PC-9 (cell line): ENCODE results near the gene FBXO47. TPM values are rescaled to one million over a fixed set of nuclear protein-coding genes. Genes with fewer than 3 reads are reported as not detected.
A peak's percentile ranks its signal among the peaks of the same experiment; 100 is the strongest.

ENCODE experiments used
- BruUV-seq: library from RNA; stranded (reverse); fragments of 400-500 nt; replicated peaks from 2 replicates; lab custom pipeline; 2021; lab: Mats Ljungman, UMichigan
- CTCF ChIA-PET: fragments of 300-600 bp; sonication (Branson Sonifier 250); formaldehyde crosslinking; loops from one replicate; lab custom pipeline; 2022; ENCODE audit warnings: antibody characterized with exemption; lab: Charles Lee
- POLR2A ChIA-PET: fragments of 300-600 bp; sonication (Branson Sonifier 250); formaldehyde crosslinking; loops from one replicate; lab custom pipeline; 2022; ENCODE audit warnings: antibody characterized with exemption; ENCODE audit not compliant: unreplicated experiment; lab: Charles Lee
- DNase-seq, 2 experiments: peaks; one replicate each; pipeline versions ENCODE4 v3.0.0 to v3.0.0-alpha.2; 2015 to 2022; ENCODE audit warnings: mixed read lengths in 1 of 2
- H2AFZ ChIP-seq: fragments of 200-600 bp; sonication (generic); 2 replicates; pipeline ENCODE4 v1.8.1; 2017; ENCODE audit warnings: antibody characterized with exemption
- H3F3A ChIP-seq: fragments of 200-600 bp; sonication (generic); 2 replicates; pipeline ENCODE4 v1.8.1; 2017; ENCODE audit warnings: antibody characterized with exemption, mild to moderate bottlenecking, low read depth; ENCODE audit not compliant: insufficient read depth
- H3K27ac ChIP-seq: fragments of 200-600 bp; sonication (generic); 2 replicates; pipeline ENCODE4 v1.6.1; 2016; ENCODE audit warnings: mixed run types
- H3K27me3 ChIP-seq: fragments of 200-600 bp; sonication (generic); 2 replicates; pipeline ENCODE4 v1.6.1; 2016; ENCODE audit warnings: low read depth, mixed run types; ENCODE audit not compliant: insufficient read depth
- H3K36me3 ChIP-seq: fragments of 200-600 bp; sonication (generic); 2 replicates; pipeline ENCODE4 v1.6.1; 2016; ENCODE audit warnings: low read depth, mixed run types
- H3K4me1 ChIP-seq: fragments of 200-600 bp; sonication (generic); replicated peaks from 2 replicates; pipeline ENCODE4 v1.6.1; 2016; ENCODE audit warnings: mixed run types; ENCODE audit not compliant: insufficient read depth
- H3K4me2 ChIP-seq: fragments of 200-600 bp; sonication (generic); 2 replicates; pipeline ENCODE4 v1.6.1; 2017; ENCODE audit warnings: mixed run types
- H3K4me3 ChIP-seq: fragments of 200-600 bp; sonication (generic); 2 replicates; pipeline ENCODE4 v1.6.1; 2016; ENCODE audit warnings: mixed run types
- H3K79me2 ChIP-seq: fragments of 200-600 bp; sonication (generic); 2 replicates; pipeline ENCODE4 v1.6.1; 2017; ENCODE audit warnings: low read depth, mixed run types
- H3K9me2 ChIP-seq: fragments of 200-600 bp; sonication (generic); 2 replicates; pipeline ENCODE4 v1.8.1; 2017; ENCODE audit warnings: mild to moderate bottlenecking; ENCODE audit not compliant: insufficient read depth
- H3K9me3 ChIP-seq: fragments of 200-600 bp; sonication (generic); 2 replicates; pipeline ENCODE4 v1.8.1; 2016; ENCODE audit warnings: low read depth; ENCODE audit not compliant: insufficient read depth
- H4K20me1 ChIP-seq: fragments of 200-600 bp; sonication (generic); 2 replicates; pipeline ENCODE4 v1.8.1; 2017; ENCODE audit not compliant: insufficient read depth
- CTCF ChIP-seq: fragments of 200-600 bp; sonication (generic); conservative IDR thresholded peaks from 2 replicates; pipeline ENCODE4 v1.6.1; 2017; ENCODE audit warnings: mixed run types, antibody characterized with exemption, mild to moderate bottlenecking, moderate library complexity
- EZH2 ChIP-seq: fragments of 200-600 bp; sonication (generic); IDR thresholded peaks from 2 replicates; pipeline ENCODE4 v1.8.0; 2017; ENCODE audit warnings: antibody characterized with exemption, low read depth
- intact Hi-C: fragments of 100-400 bp; cut with micrococcal nuclease; formaldehyde crosslinking; loops from one replicate; pipeline ENCODE4 v1.10.0; 2022; ENCODE audit not compliant: unreplicated experiment
- total RNA-seq: library from RNA; stranded (reverse); gene quantifications from 2 replicates; pipeline ENCODE4 v1.2.3, GENCODE V29; 2021

FBXO47 gene
- total RNA-seq, 1 experiment from 2014 or later, result not detected

- no peaks in the 10 kb centered on the region for H3K79me2 ChIP-seq
- H3K4me3 ChIP-seq, result no peak overlapping the region
- no peaks in the 10 kb centered on the region for H3K4me1 ChIP-seq
- H3K9me2 ChIP-seq, result no peaks in the 10 kb centered on the region
- peaks cover 3% of the 10 kb centered on the region; the same call in 1 of the 2 replicates for H4K20me1 ChIP-seq
- H3K27ac ChIP-seq, result 0 out of 2 replicates have a peak overlapping the region, but pooled peaks have one; percentile 26
- POLR2A ChIA-PET, result no interaction called here
- CTCF ChIA-PET, result no interaction called here
- H3K36me3 ChIP-seq, result no peaks in the 10 kb centered on the region
- H3K27me3 ChIP-seq, result no peaks in the 10 kb centered on the region
- intact Hi-C loops, result no loop called here
- H3F3A ChIP-seq, result peaks cover 35% of the 10 kb centered on the region
- H2AFZ ChIP-seq, result no peak overlapping the region
- H3K9me3 ChIP-seq, result no peaks in the 10 kb centered on the region
- TF ChIP-seq CTCF (no peak), EZH2 (no peak)
- BruUV-seq, result no TSS peak
- no peak overlapping the region for H3K4me2 ChIP-seq
- DNase-seq, result no peak
Observed at GRCh38 chr17:38926293-38927070, 40.7 kb downstream of the FBXO47 start.

DNA sequence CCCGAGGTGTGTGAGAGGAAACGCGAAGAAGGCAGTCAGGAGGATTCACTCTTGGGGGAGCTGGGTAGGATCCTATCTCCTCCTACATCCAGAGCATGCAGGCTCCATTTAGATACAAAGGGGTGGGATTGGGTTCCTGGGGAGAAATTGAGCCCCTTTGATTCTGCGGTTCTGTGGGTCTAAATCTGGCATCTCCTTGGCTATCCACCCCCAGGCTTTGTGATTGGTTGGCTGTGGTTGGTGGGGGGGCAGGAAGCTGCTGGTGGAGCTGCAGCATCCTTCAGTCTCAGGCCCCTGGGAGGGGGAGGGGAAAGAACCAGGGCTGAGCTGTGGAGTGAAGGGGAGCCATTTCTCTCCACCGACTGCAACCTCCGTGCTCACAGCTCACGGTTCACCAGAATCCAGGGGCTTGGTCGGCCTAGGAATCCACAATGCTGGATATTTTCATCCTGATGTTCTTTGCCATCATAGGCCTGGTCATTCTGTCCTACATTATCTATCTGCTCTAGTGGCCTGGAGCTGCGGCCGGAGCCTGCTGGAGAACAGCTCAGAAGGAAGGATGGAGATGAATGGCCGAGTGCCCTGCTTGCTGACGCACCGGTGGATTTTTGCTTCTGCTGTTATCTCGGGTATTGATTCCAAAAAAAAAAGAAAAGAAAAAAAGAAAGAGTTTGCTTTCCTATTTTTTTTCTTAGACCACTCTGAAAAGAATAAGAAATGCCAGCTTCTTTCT, 41.8 kb downstream of the FBXO47 start, which contains the start of gene LASP1NB:
Gene LASP1NB (plus strand): TSS at position 352 of the 733 bp plus-strand sequence.
- H3K9me2 ChIP-seq, result no peaks in the 10 kb centered on the region
- DNase-seq, result no peak
- POLR2A ChIA-PET, result interaction anchor here (0.7 kb wide), 1 partner anchor 477 kb away, joined by 6 read pairs; no protein-coding TSS in a partner anchor
- H3K4me3 ChIP-seq, result no peak within 1 kb of the TSS
- H3K36me3 ChIP-seq, result no peaks in the 10 kb centered on the region
- BruUV-seq, result no TSS peak
- no peak within 1 kb of the TSS for H3K4me2 ChIP-seq
- H3K79me2 ChIP-seq, result no peaks in the 10 kb centered on the region
- CTCF ChIA-PET, result interaction anchor here (0.5 kb wide), 1 partner anchor 24 kb away, joined by 3 read pairs; no protein-coding TSS in a partner anchor
- no peaks in the 10 kb centered on the region for H3K9me3 ChIP-seq
- intact Hi-C loops, result no loop called here
- peaks cover 40% of the 10 kb centered on the region for H3F3A ChIP-seq
- peaks cover 3% of the 10 kb centered on the region; the same call in 1 of the 2 replicates for H4K20me1 ChIP-seq
- H3K27ac ChIP-seq, result 0 out of 2 replicates have a peak within 1 kb of the TSS, but pooled peaks have one; percentile 26
- no peaks in the 10 kb centered on the region for H3K27me3 ChIP-seq
- no peak within 1 kb of the TSS for H2AFZ ChIP-seq
- TF ChIP-seq EZH2 (no peak), CTCF (no peak)
- no peaks in the 10 kb centered on the region for H3K4me1 ChIP-seq

DNA sequence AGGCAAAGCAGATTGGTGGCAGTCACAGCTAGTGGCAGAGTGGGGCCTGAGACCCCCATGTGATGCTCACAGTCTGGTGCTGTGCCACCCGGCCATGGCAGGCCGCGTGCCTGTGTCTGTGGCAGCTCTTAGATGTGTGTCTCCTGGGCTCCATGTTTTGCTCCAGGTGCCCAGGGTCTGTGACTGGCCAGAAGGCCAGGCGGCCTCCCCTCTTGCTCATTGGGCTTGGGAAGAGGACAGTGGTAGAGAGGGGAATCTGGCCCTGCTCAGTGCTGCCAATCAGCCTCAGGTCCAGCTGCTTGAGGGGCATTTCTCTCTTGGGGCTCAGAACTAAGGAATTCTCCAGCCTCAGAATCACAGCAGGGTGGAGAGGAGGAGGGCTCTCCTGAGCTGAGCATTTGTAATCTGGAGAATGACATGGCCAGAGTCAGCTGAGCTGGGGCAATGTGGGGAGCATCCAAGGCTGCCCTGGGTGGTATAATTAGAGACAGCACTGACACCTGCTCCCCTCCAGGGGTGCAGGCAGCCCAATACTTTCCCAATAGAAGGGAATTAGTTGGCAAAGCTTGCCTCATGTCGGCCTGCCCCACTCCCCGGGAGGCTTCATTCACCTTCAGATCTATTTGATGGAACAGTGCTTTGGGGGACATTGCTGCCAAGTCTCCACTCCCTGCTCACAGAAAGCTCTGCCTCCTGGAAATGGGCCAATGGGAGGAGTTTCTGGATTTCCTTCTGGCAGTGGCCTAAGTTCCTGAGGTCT, 44.5 kb downstream of the FBXO47 start:
- no peaks in the 10 kb centered on the region for H3K9me3 ChIP-seq
- H3F3A ChIP-seq, result peaks cover 50% of the 10 kb centered on the region
- ChIA-PET POLR2A (interaction anchor here (0.6 kb wide), 1 partner anchor 277 kb away, joined by 4 read pairs; the partner anchor contains the start of gene RPL19), CTCF (interaction anchor here (0.9 to 1.1 kb wide), 2 partner anchors 35 to 71 kb away, joined by 3 read pairs; no protein-coding TSS in a partner anchor)
- DNase-seq, result peak in 1 of 2 experiments; percentile 38
- no peak overlapping the region for H3K4me3 ChIP-seq
- no TSS peak for BruUV-seq
- no peaks in the 10 kb centered on the region for H3K79me2 ChIP-seq
- peak overlapping the region; percentile 18; the same call in 1 of the 2 replicates for H3K27ac ChIP-seq
- peaks cover 8% of the 10 kb centered on the region for H4K20me1 ChIP-seq
- H3K36me3 ChIP-seq, result peaks cover 9% of the 10 kb centered on the region; the same call in 1 of the 2 replicates
- no peaks in the 10 kb centered on the region for H3K27me3 ChIP-seq
- TF ChIP-seq CTCF (no peak), EZH2 (no peak)
- H3K9me2 ChIP-seq, result no peaks in the 10 kb centered on the region
- intact Hi-C loops, result loop anchor here (5.0 kb wide), 2 partner anchors 35 to 230 kb away; partner anchors contain the start of gene PLXDC1
- H2AFZ ChIP-seq, result no peak overlapping the region
- no peaks in the 10 kb centered on the region for H3K4me1 ChIP-seq
- no peak overlapping the region for H3K4me2 ChIP-seq
